Sciatic nerve (tissue), 2 donors: ENCODE measurements around the gene EEIG2. TPM values are rescaled to one million over a fixed set of nuclear protein-coding genes. Genes with fewer than 3 reads are reported as not detected.
A peak's percentile ranks its signal among the peaks of the same experiment; 100 is the strongest.

Source experiments
- ATAC-seq: fragments of 200-7000 bp; cut with Tn5 transposase; one replicate; pipeline ENCODE4 v1.9.1; 2020; ENCODE audit warnings: mild to moderate bottlenecking, moderate library complexity
- DNase-seq: peaks from one replicate; pipeline ENCODE4 v3.0.0-alpha.2; 2020; ENCODE audit warnings: low spot score
- intact Hi-C: fragments of 100-400 bp; cut with DNase I; formaldehyde crosslinking; loops from one replicate; pipeline ENCODE4 v1.14.2; 2022
- total RNA-seq: library from RNA; stranded (reverse); fragmentation: NEBNext Ultra II Directional; extraction: Animal tissue kit (Norgen Biotek cat#: 25700); gene quantifications from one replicate; pipeline ENCODE4 v1.2.1, GENCODE V29; 2021
- donor health status: DM: no; HTN: no; CAD: no.
- donor health status: DM: no; HTN: no; CAD: no.

Gene EEIG2
- total RNA-seq, 1 donor from 2014 or later, result 32.3 TPM

DNA sequence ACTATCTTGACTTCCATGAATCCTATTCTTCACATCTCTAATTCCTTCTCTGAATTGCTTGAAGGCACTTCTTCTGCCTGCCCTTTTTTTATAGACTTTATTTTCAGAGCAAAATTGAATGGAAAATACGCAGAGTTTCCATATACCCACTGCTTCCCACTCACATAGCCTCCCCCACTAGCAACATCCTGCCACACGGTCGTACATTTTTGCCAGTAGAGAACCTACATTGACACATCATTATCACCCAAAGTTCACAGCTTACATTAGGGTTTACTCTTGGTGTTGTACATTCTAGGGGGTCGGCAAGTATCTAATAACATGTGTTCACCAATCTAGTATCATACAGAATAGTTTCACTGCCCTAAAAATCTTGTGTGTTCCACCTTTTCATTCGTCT lies 12.3 kb downstream of the EEIG2 start:
- ATAC-seq (no peak), DNase-seq (no peak)
- intact Hi-C loops, result no loop called here

DNA sequence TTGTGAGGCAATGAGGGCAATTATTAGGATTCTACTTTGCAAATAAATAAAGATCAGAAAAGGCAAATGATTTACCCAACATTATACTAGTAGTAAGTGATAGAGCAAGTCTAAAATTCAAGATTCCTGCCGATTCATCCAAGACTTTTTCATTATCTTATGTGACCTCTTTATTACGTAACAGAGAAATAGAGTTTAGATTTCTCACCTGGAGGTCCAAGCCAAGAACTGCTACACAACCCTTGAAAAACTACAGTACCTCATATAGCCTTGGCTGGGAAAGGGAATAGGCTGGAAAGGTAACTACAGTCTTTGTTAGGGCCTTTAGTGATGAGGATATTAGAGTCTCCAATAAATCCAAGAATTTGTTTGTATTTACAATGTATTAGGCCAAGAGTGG lies 13.3 kb downstream of the EEIG2 start:
- ATAC-seq (no peak), DNase-seq (no peak)
- intact Hi-C loops, result no loop called here

DNA sequence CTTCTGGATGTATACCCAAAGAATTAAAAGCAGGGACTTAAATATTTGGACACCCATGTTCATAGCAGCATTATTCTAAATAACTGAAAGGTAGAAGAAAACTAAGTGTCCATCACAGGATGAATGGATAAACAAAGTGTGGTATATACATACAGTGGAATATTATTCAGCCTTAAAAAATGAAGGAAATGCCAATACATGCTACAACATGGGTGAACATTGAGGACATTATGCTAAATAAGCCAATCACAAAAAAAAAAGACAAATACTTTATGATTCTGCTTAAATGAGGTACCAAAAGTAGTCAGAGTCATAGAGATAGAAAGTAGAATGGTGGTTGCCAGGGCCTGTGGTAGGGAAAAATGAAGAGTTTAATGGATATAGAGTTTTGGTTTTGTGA lies 14.1 kb downstream of the EEIG2 start:
- intact Hi-C loops, result no loop called here
- ATAC-seq (no peak), DNase-seq (no peak)

DNA sequence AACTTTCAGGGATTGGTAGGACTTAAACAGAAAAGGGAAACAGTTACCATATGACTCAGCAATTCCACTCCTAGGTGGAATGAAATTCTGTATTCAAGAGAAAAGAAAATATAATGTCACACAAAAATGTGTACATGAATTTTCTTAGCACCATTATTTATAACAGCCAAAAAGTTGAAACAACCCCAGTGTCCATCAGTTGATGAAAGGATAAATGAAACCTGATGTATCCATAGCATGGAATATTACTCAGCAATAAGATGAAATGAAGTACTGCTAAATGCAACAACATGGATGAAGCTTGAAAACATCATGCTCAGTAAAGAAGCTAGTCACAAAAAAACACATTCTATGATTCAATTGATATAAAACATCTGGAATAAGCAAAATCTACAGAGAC lies 15.5 kb downstream of the EEIG2 start:
- intact Hi-C loops, result no loop called here
- no peak for DNase-seq
- ATAC-seq, result no peak

DNA sequence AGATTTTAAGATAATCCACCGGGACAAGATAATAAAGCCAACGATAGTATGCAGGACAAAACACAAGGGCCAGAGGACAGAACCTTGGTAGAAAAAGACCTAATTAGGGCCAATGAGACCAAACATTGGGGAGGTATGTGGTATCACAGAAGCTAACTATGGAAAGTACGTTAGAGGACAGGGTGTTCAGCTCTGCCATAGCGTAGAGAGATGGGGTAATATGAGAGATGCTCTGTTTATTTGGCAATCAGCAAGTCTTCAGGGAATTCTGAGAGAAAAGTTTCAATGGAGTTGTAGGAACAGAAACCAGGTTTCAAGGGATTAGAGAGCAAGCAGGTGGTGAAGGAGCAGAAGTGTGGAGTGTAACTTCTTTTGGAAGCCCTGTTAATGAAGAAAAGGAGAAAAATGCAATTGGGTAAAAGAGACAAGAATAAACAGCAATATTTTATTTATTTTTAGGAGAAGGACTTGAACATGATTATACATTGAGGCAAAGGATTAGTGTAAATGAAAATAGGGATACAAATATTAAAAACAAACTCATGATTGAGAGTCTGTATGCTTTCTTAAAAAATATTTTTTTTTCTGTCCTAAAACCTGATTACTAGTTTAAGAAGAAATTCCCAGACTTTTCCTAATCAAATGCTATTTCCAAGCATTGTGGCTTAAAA lies 24.0 kb downstream of the EEIG2 start:
- intact Hi-C loops, result no loop called here
- no peak for DNase-seq
- peak; percentile 81 for ATAC-seq

DNA sequence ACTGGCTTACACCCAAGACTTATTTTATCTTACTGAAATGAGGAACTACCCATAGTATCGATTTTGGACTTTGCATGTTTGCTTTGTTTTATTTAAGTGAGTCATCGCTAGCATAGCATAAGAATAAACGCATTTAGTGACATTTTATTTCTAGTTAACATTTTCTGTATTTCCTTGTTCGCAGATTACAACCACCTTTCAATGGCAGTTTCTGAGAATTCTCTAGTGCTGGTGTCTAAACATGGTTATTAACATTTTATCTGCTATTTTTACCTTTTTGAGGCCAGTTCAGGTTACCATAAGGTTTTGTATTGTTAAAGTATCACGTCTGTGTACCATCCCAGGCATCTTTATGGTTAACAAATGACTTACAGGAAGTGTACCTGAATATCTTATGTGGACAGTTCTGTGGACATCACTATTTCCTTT lies 24.5 kb downstream of the EEIG2 start:
- intact Hi-C loops, result no loop called here
- DNase-seq (no peak), ATAC-seq (no peak)

DNA sequence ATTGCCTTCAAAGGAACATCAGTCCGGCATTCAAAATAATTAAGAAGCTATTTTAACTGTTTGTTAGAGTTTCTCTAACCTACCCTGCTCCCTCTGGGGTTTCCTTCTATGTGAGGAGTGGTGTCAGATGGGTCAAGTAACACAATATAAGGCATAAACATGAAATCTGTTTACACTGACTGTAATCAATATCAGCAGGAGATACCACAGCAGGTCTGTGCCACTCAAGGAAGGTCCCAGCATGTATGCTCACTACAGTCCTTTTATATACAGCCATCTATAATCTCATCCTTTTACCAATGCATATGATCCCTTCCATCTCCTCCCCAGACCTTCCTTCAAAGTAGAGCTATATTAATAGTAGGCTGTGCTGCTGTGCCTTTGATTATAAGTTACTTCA lies 25.4 kb downstream of the EEIG2 start:
- DNase-seq, result no peak
- ATAC-seq, result no peak
- intact Hi-C loops, result no loop called here

DNA sequence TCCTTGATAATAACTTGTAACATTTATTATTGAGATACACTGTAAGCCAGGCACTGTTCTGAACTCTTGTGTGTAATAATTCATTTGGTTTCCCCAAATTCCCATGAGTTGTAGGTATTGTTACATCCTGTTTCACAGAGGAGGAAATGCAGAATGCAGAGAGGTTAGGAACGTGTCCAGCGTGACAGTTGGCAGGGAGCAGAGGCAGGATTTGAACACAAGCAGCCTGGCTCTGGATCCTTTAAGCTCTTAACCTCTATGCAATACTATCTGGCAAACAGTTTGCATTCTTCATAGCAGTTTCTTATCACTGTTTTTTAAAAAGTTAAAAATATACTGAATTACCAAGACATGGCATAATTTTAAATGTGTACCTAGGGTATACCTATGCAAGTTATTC lies 30.5 kb downstream of the EEIG2 start:
- ATAC-seq, result no peak
- intact Hi-C loops, result no loop called here
- DNase-seq, result no peak

DNA sequence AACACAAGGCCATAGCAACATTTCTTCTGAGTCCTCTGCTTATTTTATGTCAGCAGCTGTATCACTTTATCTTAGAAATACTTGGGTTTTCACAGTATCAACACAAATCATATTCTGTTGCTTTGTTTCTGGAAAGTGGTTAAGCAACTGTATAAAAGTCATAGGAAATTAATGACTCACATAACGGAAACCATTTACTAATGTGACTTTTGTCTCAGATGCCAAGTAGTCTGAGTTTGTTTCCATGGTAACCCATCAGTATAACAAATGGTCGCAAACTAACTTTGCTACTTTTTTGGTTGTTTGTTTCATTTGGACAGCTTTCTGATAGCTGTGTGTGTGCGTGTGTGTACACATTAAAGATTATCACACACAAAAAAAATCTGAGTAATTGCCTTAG lies 31.1 kb downstream of the EEIG2 start:
- intact Hi-C loops, result no loop called here
- no peak for DNase-seq
- ATAC-seq, result peak; percentile 90

DNA sequence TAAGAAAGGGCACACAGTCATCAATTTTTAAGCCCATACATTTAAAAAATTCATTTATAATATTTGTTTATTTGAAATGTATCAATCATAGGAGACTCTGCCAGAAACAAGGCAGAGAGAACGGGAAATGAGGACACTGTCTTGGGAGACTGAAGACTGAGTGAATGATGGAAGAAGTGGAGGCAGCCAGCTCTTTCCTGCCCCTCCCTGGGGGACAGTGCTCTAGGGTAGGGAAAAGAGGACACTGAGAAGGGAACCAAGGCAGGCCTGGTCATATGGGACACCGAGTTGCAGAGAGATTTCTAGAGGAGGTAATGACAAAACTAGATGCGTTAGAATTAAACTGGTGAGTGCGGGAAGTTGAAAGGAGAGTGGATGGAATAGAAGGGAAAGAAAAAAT lies 31.6 kb downstream of the EEIG2 start:
- DNase-seq, result no peak
- intact Hi-C loops, result no loop called here

DNA sequence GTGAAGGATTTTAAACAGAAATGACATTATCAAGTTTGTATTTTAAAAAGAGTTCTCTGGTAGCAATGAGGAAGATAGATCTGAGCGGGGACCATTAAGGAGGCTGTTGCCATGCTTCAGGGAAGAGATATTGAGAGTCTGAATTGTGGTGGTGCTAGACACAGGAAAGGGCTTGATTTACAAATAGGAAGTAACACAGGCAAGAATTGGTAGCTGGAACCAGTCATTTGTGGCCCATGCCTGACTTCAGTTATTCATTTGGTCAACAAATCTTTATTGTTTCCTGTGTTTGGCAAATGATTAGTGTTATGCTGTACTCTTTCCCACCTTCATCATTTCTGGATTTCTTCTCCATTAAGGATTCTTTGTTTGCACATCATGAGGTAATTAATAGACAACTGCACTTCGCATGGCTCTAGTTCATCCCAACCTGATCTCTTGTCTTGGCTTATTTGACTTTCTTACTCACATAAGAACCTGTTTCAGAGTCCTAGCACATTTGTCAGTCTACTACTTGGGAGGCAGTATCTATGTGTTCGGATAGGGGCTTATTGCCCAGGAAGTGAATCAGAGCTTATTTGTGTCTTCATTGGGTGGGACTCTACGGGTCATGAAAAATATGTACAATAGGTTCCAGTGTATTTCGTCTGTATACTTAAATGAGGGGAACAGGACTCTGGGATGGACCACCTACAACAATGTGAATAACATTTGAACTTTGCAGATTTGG lies 32.3 kb downstream of the EEIG2 start:
- ATAC-seq (peak; percentile 45), DNase-seq (no peak)
- intact Hi-C loops, result no loop called here

More for the DNA sequence above, 31.6 kb downstream of the EEIG2 start:
- ATAC-seq, result peak; percentile 68

DNA sequence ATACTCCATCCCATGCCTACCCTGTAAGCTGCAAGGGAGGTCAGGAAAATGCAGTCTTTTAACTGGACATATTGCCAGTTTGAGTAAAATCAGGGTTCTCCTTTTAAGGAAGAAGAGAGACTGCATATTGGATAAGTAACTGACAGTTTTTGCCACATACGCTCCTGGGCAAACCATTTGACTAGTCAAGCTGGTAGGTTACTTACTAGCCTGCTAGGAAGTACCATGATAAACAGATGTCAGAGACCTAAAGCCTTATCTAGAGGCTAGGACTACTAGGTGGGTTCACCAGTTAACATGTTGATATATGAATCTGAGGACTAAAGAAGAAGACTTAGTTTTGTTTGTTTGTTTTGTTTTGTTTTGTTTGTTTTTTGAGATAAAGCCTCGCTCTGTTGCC lies 33.5 kb downstream of the EEIG2 start:
- ATAC-seq (no peak), DNase-seq (no peak)
- intact Hi-C loops, result no loop called here

DNA sequence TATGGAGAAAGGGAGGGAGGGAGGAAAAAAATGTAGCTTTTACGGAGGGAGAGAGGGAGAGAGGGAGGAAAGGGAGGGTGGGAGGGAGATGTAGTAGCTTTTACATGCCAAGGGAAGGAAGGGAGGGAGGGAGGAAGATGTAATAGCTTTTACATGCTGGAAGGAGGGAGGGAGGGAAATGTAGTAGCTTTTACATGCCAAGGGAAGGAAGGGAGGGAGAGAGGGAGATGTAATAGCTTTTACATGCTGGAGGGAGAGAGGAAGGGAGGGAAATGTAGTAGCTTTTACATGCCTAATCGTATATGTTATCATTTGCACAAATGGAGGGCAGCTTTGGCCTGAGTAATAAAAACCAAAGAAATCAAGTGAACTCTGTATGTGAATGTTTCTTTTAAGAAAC lies 35.6 kb downstream of the EEIG2 start:
- intact Hi-C loops, result no loop called here
- DNase-seq (no peak), ATAC-seq (no peak)

DNA sequence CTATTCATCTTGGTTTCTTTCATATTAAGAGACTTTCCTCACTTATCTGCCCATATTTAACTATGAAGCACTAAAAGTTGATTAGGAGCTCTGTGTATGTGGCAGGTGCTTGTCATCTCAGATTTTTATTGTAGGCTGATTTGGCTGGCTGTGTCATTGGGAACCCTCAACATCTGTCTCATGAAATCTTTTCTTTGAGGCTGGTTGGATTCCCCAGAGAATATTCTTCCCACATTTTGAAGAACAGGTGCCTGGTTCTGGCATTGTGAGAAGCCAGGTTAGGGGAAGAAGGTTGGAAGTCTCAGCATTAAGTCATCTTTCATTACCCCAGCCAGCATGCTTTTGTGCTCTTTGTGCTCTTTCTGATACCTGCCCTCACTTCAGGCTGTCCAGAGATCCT lies 37.1 kb downstream of the EEIG2 start:
- ATAC-seq (no peak), DNase-seq (no peak)
- intact Hi-C loops, result no loop called here

DNA sequence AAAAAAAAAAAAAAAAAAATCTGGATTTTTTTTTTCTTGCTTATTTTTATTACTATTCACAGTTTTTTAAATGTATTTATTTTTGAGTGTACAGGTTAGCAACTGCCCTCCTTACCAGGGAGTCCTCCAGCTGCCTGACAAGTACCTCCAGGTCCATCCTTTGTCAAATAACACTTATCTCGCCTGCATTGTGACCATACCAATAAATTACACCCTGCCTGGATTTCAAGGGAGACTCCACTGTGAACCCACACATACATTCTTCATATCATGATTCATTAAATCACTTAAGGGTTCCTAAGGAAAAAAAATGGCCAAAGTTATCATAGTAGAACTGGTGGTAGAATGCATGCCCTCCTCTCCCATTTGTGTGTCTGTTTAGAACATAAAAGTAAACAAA lies 38.4 kb downstream of the EEIG2 start:
- ATAC-seq (no peak), DNase-seq (no peak)
- intact Hi-C loops, result no loop called here

DNA sequence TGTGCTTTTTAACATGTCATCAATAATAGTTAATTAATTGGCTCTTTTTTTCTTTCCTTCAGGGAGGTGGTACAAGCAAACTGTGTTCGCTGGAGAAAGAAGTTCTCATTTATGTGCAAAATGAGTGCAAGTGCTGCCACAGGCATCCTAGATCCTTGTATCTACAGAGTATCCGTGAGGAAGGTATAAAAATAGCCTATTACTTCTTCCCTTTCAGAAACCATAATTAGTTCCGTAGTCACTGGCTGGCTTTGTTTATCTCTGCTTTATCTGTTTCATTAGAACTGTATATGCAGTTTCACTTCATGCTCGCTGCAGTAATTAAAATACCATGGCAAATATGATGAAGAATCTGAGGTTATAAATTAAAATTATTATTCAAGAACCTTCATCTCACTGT lies 40.6 kb downstream of the EEIG2 start:
- DNase-seq, result no peak
- intact Hi-C loops, result no loop called here
- ATAC-seq, result no peak

DNA sequence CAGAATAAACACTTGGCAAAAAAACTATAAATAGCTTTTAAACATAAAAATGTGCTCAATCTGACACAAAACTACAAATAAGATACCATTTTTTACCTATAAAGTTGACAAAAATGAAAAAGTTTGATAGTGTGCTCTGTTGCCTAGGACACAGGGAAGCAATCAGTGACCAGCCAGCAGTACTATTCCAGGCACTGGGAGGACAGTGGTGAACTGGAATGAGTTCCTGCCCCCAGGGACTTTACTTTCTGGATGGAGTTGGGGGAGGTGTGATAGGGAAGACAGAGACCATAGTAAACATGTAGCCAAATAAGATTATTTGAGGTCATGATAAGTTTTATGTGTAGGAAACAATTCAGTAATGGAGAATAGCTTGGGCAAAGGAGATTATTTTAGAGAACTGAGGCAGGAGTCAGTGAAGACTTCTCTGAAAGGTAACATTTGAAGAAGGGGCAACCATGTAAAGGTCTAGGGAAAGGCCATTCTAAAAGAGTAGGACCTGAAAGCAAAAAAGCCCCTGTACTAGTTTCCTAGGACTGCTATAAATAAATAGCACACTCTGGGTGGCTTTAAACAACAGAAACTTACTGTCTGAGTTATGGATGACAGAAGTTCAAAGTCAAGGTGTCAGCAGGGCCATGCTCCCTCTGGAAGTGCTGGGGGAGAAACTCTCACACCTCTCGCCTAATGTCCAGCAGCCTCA lies 42.0 kb downstream of the EEIG2 start:
- ATAC-seq (no peak), DNase-seq (no peak)
- intact Hi-C loops, result no loop called here

DNA sequence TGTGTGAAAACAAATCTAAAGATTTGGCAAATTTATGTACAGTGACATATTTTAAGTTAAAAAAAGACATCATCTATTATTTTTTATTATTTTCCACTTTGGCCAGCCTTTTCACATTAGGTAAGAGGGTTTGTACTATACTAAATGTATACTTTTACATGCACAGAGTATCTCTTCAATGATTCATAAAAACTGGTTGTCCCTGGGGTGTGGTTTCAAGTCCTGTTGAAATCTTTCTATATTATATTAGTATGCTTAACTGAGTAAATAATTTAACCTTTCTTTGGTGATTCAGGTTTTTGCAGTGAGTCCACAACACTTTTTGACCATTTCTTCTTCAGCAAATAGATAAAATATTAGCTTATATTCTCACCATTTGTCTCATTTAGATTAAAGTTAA lies 45.7 kb downstream of the EEIG2 start:
- intact Hi-C loops, result no loop called here
- no peak for DNase-seq
- ATAC-seq, result no peak

DNA sequence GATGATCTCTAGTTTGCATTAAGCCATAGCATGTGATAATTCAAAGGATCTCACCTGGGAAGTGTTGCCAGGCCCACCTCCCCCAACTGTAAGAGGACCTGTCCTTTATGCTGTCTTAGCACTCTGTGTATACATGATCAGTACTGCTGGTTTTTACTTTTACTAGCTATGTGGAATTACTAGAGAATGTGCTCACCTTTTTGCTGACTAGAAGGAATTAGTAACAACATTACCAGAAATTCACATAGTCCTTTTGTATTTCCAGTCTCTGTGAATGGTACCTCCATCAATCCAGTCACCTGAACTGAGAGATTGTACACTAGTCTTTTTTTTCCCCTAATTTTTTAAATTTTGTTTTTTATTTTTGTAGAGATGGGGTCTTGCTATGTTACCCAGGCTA lies 46.6 kb downstream of the EEIG2 start:
- intact Hi-C loops, result no loop called here
- ATAC-seq (no peak), DNase-seq (no peak)

DNA sequence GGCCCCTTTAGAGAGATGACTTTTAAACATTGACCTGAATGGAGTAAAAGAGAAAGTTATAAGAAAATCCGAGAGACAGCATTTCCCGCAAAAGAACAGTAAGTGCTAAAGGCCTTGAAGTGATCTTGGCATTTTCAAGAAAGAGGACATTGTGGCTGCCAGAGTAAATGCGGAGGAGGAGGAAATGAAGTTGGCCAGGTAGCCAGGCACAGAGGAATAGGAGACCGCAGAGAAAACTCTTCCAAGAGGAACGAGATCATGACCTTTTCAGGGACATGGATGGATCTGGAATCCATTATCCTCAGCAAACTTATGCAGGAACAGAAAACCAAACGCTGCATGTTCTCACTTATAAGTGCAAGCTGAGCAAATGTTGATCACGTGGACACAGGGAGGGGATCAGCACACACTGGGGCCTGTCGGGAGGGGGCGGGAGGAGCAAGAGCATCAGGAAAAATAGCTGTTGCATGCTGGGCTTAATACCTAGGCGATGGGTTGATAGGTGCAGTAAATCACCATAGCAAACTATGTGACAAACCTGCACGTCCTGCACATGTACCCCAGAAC lies 49.7 kb downstream of the EEIG2 start:
- DNase-seq (no peak), ATAC-seq (peak; percentile 93)
- intact Hi-C loops, result no loop called here
